Activated naive CD4-positive, alpha-beta T cell treated with anti-CD3 and anti-CD28 coated beads for 36 hours (primary cell): ENCODE data around the gene BLOC1S5. TPM values are rescaled to one million over a fixed set of nuclear protein-coding genes. Genes with fewer than 3 reads are reported as not detected.

Source experiments
- CTCF ChIA-PET: fragments of 350-600 bp; sonication (Branson Sonifier 250); formaldehyde crosslinking; loops from one replicate; lab custom pipeline; 2021; ENCODE audit warnings: antibody characterized with exemption; lab: Charles Lee
- DNase-seq: peaks from one replicate; pipeline ENCODE4 v3.0.0-alpha.2; 2020
- H3K27ac Mint-ChIP-seq: one replicate; pipeline ENCODE4 v1.8.0; 2021; ENCODE audit warnings: mild to moderate bottlenecking, mixed read lengths
- H3K27me3 Mint-ChIP-seq: one replicate; pipeline ENCODE4 v1.8.0; 2021; ENCODE audit warnings: low read depth, mixed read lengths
- H3K36me3 Mint-ChIP-seq: one replicate; pipeline ENCODE4 v1.8.0; 2021; ENCODE audit warnings: low read depth, mixed read lengths
- H3K4me1 Mint-ChIP-seq: one replicate; pipeline ENCODE4 v1.8.0; 2021; ENCODE audit warnings: low read depth, mixed read lengths
- H3K4me3 Mint-ChIP-seq: one replicate; pipeline ENCODE4 v1.8.0; 2021; ENCODE audit warnings: mild to moderate bottlenecking, moderate library complexity, mixed read lengths
- H3K9me3 Mint-ChIP-seq: one replicate; pipeline ENCODE4 v1.8.0; 2021; ENCODE audit warnings: mixed read lengths
- intact Hi-C: fragments of 100-400 bp; cut with micrococcal nuclease; formaldehyde crosslinking; loops from one replicate; pipeline ENCODE4 v1.15.1; 2023
- total RNA-seq, 2 experiments: library from RNA; stranded (reverse); gene quantifications; one replicate each; pipeline ENCODE4 v1.2.3, GENCODE V29; 2021

BLOC1S5 gene
- total RNA-seq, 2 experiments from 2014 or later, result 20.8 to 22.2 TPM

GRCh38 chr6:8026800-8027199 is 37.4 kb downstream of the BLOC1S5 start:
- H3K27me3 Mint-ChIP-seq, result no peaks in the 10 kb centered on the region
- DNase-seq, result no peak
- CTCF ChIA-PET, result no interaction called here
- no peak overlapping the region for H3K27ac Mint-ChIP-seq
- H3K36me3 Mint-ChIP-seq, result peaks cover 21% of the 10 kb centered on the region
- peaks cover 31% of the 10 kb centered on the region for H3K4me1 Mint-ChIP-seq
- H3K9me3 Mint-ChIP-seq, result peaks cover under 1% of the 10 kb centered on the region
- no peak overlapping the region for H3K4me3 Mint-ChIP-seq
- intact Hi-C loops, result no loop called here

- DNase-seq, result no peak
- H3K27ac Mint-ChIP-seq, result no peak overlapping the region
- peaks cover 1% of the 10 kb centered on the region for H3K9me3 Mint-ChIP-seq
- peaks cover 18% of the 10 kb centered on the region for H3K36me3 Mint-ChIP-seq
- no peak overlapping the region for H3K4me3 Mint-ChIP-seq
- H3K4me1 Mint-ChIP-seq, result peaks cover 19% of the 10 kb centered on the region
- intact Hi-C loops, result no loop called here
- no peaks in the 10 kb centered on the region for H3K27me3 Mint-ChIP-seq
- CTCF ChIA-PET, result no interaction called here
Observed at GRCh38 chr6:8025191-8025590, 39.0 kb downstream of the BLOC1S5 start.

GRCh38 chr6:8023638-8024037 is 40.6 kb downstream of the BLOC1S5 start:
- Mint-ChIP-seq H3K27me3 (no peaks in the 10 kb centered on the region), H3K4me3 (no peak overlapping the region), H3K36me3 (peaks cover 17% of the 10 kb centered on the region), H3K9me3 (peaks cover 1% of the 10 kb centered on the region), H3K4me1 (peaks cover 6% of the 10 kb centered on the region), H3K27ac (no peak overlapping the region)
- CTCF ChIA-PET, result interaction anchor here (1.1 kb wide), 1 partner anchor 8 kb away, joined by 3 read pairs; no protein-coding TSS in a partner anchor
- DNase-seq, result no peak
- intact Hi-C loops, result no loop called here

- no peak overlapping the region for H3K4me3 Mint-ChIP-seq
- H3K9me3 Mint-ChIP-seq, result peaks cover 1% of the 10 kb centered on the region
- intact Hi-C loops, result no loop called here
- H3K27ac Mint-ChIP-seq, result no peak overlapping the region
- peaks cover 20% of the 10 kb centered on the region for H3K36me3 Mint-ChIP-seq
- CTCF ChIA-PET, result interaction anchor here (0.9 kb wide), 1 partner anchor 122 kb away, joined by 4 read pairs; no protein-coding TSS in a partner anchor
- DNase-seq, result no peak
- no peaks in the 10 kb centered on the region for H3K27me3 Mint-ChIP-seq
- peaks cover 8% of the 10 kb centered on the region for H3K4me1 Mint-ChIP-seq
Observed at GRCh38 chr6:8020083-8020482, 44.1 kb downstream of the BLOC1S5 start.

- peaks cover 24% of the 10 kb centered on the region for H3K36me3 Mint-ChIP-seq
- no peak for DNase-seq
- H3K4me3 Mint-ChIP-seq, result peak overlapping the region; percentile 78
- H3K4me1 Mint-ChIP-seq, result peaks cover 8% of the 10 kb centered on the region
- H3K9me3 Mint-ChIP-seq, result peaks cover 1% of the 10 kb centered on the region
- H3K27me3 Mint-ChIP-seq, result no peaks in the 10 kb centered on the region
- peak overlapping the region; percentile 94 for H3K27ac Mint-ChIP-seq
- CTCF ChIA-PET, result interaction anchor here (1.3 kb wide), 1 partner anchor 41 kb away, joined by 3 read pairs; no protein-coding TSS in a partner anchor
- intact Hi-C loops, result loop anchor here (2.0 to 5.0 kb wide), 2 partner anchors 47 to 85 kb away; partner anchors contain the start of genes BLOC1S5 and EEF1E1
Observed at GRCh38 chr6:8017705-8018104, 46.5 kb downstream of the BLOC1S5 start.

GRCh38 chr6:8017276-8017701 is 46.9 kb downstream of the BLOC1S5 start:
- Mint-ChIP-seq H3K9me3 (peaks cover 1% of the 10 kb centered on the region), H3K4me3 (peak overlapping the region; percentile 78), H3K27ac (peak overlapping the region; percentile 94), H3K36me3 (peaks cover 24% of the 10 kb centered on the region), H3K27me3 (no peaks in the 10 kb centered on the region), H3K4me1 (peaks cover 8% of the 10 kb centered on the region)
- intact Hi-C loops, result loop anchor here (2.0 to 5.0 kb wide), 2 partner anchors 48 to 85 kb away; partner anchors contain the start of genes BLOC1S5 and EEF1E1
- DNase-seq, result no peak
- CTCF ChIA-PET, result no interaction called here

- DNase-seq, result no peak
- Mint-ChIP-seq H3K9me3 (no peaks in the 10 kb centered on the region), H3K27me3 (no peaks in the 10 kb centered on the region), H3K4me1 (peaks cover 8% of the 10 kb centered on the region), H3K36me3 (peaks cover 18% of the 10 kb centered on the region), H3K4me3 (no peak overlapping the region), H3K27ac (no peak overlapping the region)
- CTCF ChIA-PET, result interaction anchor here (1.2 to 1.5 kb wide), 2 partner anchors 9 to 205 kb away, joined by 3 to 4 read pairs; no protein-coding TSS in a partner anchor
- intact Hi-C loops, result loop anchor here (5.0 kb wide), 1 partner anchor 87 kb away; the partner anchor contains the start of gene EEF1E1
Observed at GRCh38 chr6:8014947-8015346, 49.2 kb downstream of the BLOC1S5 start.

- Mint-ChIP-seq H3K9me3 (no peaks in the 10 kb centered on the region), H3K36me3 (peaks cover 16% of the 10 kb centered on the region), H3K4me1 (peaks cover 8% of the 10 kb centered on the region), H3K4me3 (no peak overlapping the region), H3K27ac (no peak overlapping the region), H3K27me3 (no peaks in the 10 kb centered on the region)
- DNase-seq, result no peak
- intact Hi-C loops, result no loop called here
- CTCF ChIA-PET, result interaction anchor here (0.6 to 0.7 kb wide), 2 partner anchors 76 to 210 kb away, joined by 4 read pairs; no protein-coding TSS in a partner anchor
Observed at GRCh38 chr6:8013763-8014162, 50.4 kb downstream of the BLOC1S5 start.

- Mint-ChIP-seq H3K27me3 (no peaks in the 10 kb centered on the region), H3K36me3 (peaks cover 2% of the 10 kb centered on the region), H3K27ac (no peak overlapping the region), H3K4me1 (peaks cover 4% of the 10 kb centered on the region), H3K4me3 (no peak overlapping the region), H3K9me3 (no peaks in the 10 kb centered on the region)
- intact Hi-C loops, result loop anchor here (1.0 to 2.0 kb wide), 3 partner anchors 283 to 730 kb away; no protein-coding TSS in a partner anchor
- CTCF ChIA-PET, result interaction anchor here (0.7 to 4.1 kb wide), 5 partner anchors 10 to 283 kb away, joined by 3 to 19 read pairs (median 3); no protein-coding TSS in a partner anchor
- DNase-seq, result peak; percentile 25
Observed at GRCh38 chr6:8006208-8006607, 58.0 kb downstream of the BLOC1S5 start.

- CTCF ChIA-PET, result interaction anchor here (0.7 to 4.1 kb wide), 2 partner anchors 130 to 282 kb away, joined by 3 to 19 read pairs; no protein-coding TSS in a partner anchor
- no peak overlapping the region for H3K27ac Mint-ChIP-seq
- no peak for DNase-seq
- H3K4me3 Mint-ChIP-seq, result no peak overlapping the region
- intact Hi-C loops, result no loop called here
- no peaks in the 10 kb centered on the region for H3K27me3 Mint-ChIP-seq
- peaks cover 4% of the 10 kb centered on the region for H3K4me1 Mint-ChIP-seq
- H3K9me3 Mint-ChIP-seq, result no peaks in the 10 kb centered on the region
- peaks cover 2% of the 10 kb centered on the region for H3K36me3 Mint-ChIP-seq
Observed at GRCh38 chr6:8005136-8005535, 59.1 kb downstream of the BLOC1S5 start.

GRCh38 chr6:8000636-8001035 is 63.6 kb downstream of the BLOC1S5 start:
- Mint-ChIP-seq H3K9me3 (no peaks in the 10 kb centered on the region), H3K4me3 (no peak overlapping the region), H3K27ac (no peak overlapping the region), H3K27me3 (no peaks in the 10 kb centered on the region), H3K4me1 (peaks cover 4% of the 10 kb centered on the region), H3K36me3 (no peaks in the 10 kb centered on the region)
- intact Hi-C loops, result loop anchor here (5.0 kb wide), 1 partner anchor 88 kb away; the partner anchor contains the start of gene TXNDC5
- CTCF ChIA-PET, result no interaction called here
- no peak for DNase-seq

GRCh38 chr6:8000188-8000596 is 64.0 kb downstream of the BLOC1S5 start:
- intact Hi-C loops, result loop anchor here (5.0 kb wide), 1 partner anchor 88 kb away; the partner anchor contains the start of gene TXNDC5
- Mint-ChIP-seq H3K27ac (no peak overlapping the region), H3K4me1 (peaks cover 3% of the 10 kb centered on the region), H3K36me3 (no peaks in the 10 kb centered on the region), H3K9me3 (no peaks in the 10 kb centered on the region), H3K4me3 (no peak overlapping the region), H3K27me3 (no peaks in the 10 kb centered on the region)
- CTCF ChIA-PET, result no interaction called here
- no peak for DNase-seq

GRCh38 chr6:7999201-7999600 is 65.0 kb downstream of the BLOC1S5 start:
- CTCF ChIA-PET, result no interaction called here
- no peak overlapping the region for H3K27ac Mint-ChIP-seq
- no peak for DNase-seq
- intact Hi-C loops, result no loop called here
- no peak overlapping the region for H3K4me3 Mint-ChIP-seq
- no peaks in the 10 kb centered on the region for H3K4me1 Mint-ChIP-seq
- no peaks in the 10 kb centered on the region for H3K36me3 Mint-ChIP-seq
- H3K27me3 Mint-ChIP-seq, result no peaks in the 10 kb centered on the region
- H3K9me3 Mint-ChIP-seq, result no peaks in the 10 kb centered on the region
